BLaER1 (cell line): ENCODE measurements around the gene SWAP70.

ENCODE experiments used
- H3K27ac ChIP-seq: shearing (Covaris generic); formaldehyde crosslinking; 2 replicates; pipeline ENCODE4 v1.8.1; 2022
- H3K27me3 ChIP-seq: shearing (Covaris generic); formaldehyde crosslinking; 2 replicates; pipeline ENCODE4 v1.8.1; 2022
- H3K36me3 ChIP-seq: shearing (Covaris generic); formaldehyde crosslinking; 2 replicates; pipeline ENCODE4 v1.8.1; 2022
- H3K4me1 ChIP-seq: shearing (Covaris generic); formaldehyde crosslinking; 2 replicates; pipeline ENCODE4 v1.8.1; 2022
- H3K4me2 ChIP-seq: shearing (Covaris generic); formaldehyde crosslinking; 2 replicates; pipeline ENCODE4 v1.8.1; 2022
- H3K4me3 ChIP-seq: shearing (Covaris generic); formaldehyde crosslinking; 2 replicates; pipeline ENCODE4 v1.8.1; 2022
- H3K9ac ChIP-seq: shearing (Covaris generic); formaldehyde crosslinking; 2 replicates; pipeline ENCODE4 v1.8.1; 2022
- H3K9me3 ChIP-seq: shearing (Covaris generic); formaldehyde crosslinking; 2 replicates; pipeline ENCODE4 v1.8.1; 2022
- H4K20me1 ChIP-seq: shearing (Covaris generic); formaldehyde crosslinking; 2 replicates; pipeline ENCODE4 v1.8.1; 2022
- Cebpa-rat ChIP-seq: shearing (Covaris generic); IDR thresholded peaks from 2 replicates; pipeline ENCODE4 v1.8.1; 2022

SWAP70 gene

DNA sequence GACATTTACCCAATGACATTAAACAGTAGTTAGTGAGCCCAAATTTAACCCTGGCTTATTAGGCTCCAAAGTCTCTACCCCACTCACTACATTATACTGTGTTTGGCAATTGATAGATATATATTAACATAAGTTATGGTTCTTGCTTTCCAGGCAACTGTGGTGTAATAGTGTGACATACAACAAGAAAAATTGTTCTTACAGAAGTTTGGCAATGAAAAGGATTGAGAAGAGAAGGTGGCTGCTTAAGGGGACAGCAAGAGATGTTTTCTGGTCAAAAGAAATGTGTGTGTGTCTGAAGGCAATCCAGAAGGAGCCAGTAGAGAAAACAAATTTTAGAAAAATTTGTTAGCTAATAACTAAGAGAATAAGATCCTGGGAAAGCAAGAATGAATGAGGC lies 132.4 kb downstream of the SWAP70 start:
- Histone ChIP-seq H3K9me3 (no peaks in the 10 kb centered on the region), H3K9ac (no peak overlapping the region), H3K27me3 (no peaks in the 10 kb centered on the region), H3K4me3 (no peak overlapping the region), H3K36me3 (no peaks in the 10 kb centered on the region), H3K4me1 (peaks cover 5% of the 10 kb centered on the region; the same call in 1 of the 2 replicates), H4K20me1 (no peaks in the 10 kb centered on the region), H3K27ac (no peak overlapping the region), H3K4me2 (no peak overlapping the region)
- TF ChIP-seq Cebpa-rat: no peak

DNA sequence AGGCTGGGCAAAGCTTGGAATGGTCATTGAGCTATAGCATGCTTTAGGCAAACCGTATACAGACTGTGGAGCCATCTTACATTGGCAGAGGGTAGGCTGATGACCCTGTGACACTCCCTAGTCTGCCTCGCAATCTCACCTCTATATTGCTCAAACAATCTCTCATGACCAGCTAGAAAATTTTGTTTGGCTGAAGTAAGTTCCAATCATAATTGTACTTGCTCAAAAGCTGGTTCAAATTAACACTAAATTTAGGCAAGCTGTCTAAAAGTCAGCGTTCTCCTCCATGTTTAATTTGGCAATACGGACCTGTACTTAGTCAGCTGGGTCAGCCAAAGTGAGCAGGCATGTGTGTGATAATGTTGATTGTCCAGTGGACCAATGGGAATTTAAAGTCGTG lies 133.0 kb downstream of the SWAP70 start:
- no peak overlapping the region for H3K4me3 ChIP-seq
- TF ChIP-seq Cebpa-rat: no peak
- H3K4me1 ChIP-seq: peaks cover 5% of the 10 kb centered on the region; the same call in 1 of the 2 replicates
- no peaks in the 10 kb centered on the region for H3K36me3 ChIP-seq
- H3K27ac ChIP-seq: no peak overlapping the region
- H3K9me3 ChIP-seq: no peaks in the 10 kb centered on the region
- no peaks in the 10 kb centered on the region for H3K27me3 ChIP-seq
- no peaks in the 10 kb centered on the region for H4K20me1 ChIP-seq
- no peak overlapping the region for H3K9ac ChIP-seq
- H3K4me2 ChIP-seq: no peak overlapping the region

DNA sequence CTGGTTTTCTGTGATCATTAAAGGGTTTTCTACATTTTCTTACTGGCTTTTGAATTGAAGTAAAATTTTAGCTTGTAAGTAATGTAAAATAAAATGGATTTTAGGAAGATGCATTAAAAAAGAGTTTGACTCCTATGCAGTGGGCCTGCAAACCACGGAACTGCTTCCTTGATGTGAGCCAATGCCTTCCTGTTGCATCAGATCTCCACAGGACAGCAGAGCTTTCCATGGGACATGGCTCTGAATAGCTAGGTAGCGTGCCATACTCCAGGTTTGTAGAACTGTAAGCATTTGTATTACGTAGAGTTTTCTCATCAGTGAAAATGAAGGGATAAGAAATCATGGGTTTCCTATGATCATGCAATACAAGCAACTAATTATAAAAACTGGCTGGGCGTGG lies 133.4 kb downstream of the SWAP70 start:
- Histone ChIP-seq H3K4me3 (no peak overlapping the region), H4K20me1 (no peaks in the 10 kb centered on the region), H3K36me3 (no peaks in the 10 kb centered on the region), H3K4me2 (no peak overlapping the region), H3K9me3 (no peaks in the 10 kb centered on the region), H3K9ac (no peak overlapping the region), H3K27me3 (no peaks in the 10 kb centered on the region), H3K27ac (no peak overlapping the region), H3K4me1 (peaks cover 5% of the 10 kb centered on the region; the same call in 1 of the 2 replicates)
- TF ChIP-seq Cebpa-rat: no peak

DNA sequence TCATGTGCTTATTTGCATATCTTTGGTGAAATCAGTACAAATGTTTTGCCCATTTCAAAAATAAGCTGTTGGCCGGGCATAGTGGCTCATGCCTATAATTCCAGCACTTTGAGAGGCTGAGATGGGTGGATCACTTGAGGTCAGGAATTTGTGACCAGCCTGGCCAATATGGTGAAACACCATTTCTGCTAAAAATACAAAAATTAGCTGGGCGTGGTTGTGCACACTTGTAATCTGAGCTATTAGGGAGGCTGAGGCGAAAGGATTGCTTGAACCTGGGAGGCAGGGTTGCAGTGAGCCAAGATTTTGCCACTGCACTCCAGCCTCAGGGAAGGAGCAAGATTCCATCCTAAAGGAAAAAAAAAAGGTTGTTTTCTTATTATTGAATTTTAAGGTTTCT lies 136.0 kb downstream of the SWAP70 start:
- Histone ChIP-seq H3K9me3 (no peaks in the 10 kb centered on the region), H3K27me3 (no peaks in the 10 kb centered on the region), H3K4me3 (no peak overlapping the region), H4K20me1 (no peaks in the 10 kb centered on the region), H3K27ac (no peak overlapping the region), H3K9ac (no peak overlapping the region), H3K4me2 (no peak overlapping the region), H3K36me3 (no peaks in the 10 kb centered on the region), H3K4me1 (peaks cover 1% of the 10 kb centered on the region; the same call in 1 of the 2 replicates)
- TF ChIP-seq Cebpa-rat: no peak

DNA sequence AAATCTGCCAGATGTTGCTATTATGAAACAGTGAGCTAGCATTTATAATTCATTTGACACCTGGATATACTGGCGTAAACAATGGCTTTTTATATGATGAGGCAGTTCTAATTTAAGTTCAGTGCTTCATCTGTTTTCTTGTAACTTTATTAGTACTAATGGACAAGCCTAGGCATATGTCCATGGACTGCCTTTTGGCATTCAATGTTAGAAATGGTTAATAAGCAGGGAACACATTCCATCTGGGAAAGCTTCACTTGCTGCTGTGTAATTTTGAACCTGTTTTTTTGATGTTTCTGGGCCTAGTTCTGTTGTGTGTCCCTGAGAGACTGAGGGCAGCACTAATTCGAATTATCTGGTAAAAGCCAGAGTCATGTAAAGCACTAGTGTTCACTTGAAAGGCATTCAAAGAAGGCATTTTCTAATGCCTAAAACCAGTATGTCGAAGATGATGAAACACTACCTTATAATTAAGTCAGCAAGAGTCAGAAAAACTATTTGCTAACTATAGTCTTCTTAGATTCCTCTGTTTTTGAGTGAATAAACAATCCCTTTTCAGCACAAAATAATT lies 138.5 kb downstream of the SWAP70 start:
- Histone ChIP-seq H3K4me3 (no peak overlapping the region), H3K27ac (no peak overlapping the region), H3K9ac (no peak overlapping the region), H3K36me3 (peaks cover 5% of the 10 kb centered on the region; the same call in 1 of the 2 replicates), H3K4me1 (no peaks in the 10 kb centered on the region), H3K27me3 (no peaks in the 10 kb centered on the region), H3K9me3 (peaks cover 4% of the 10 kb centered on the region; the same call in 1 of the 2 replicates), H4K20me1 (no peaks in the 10 kb centered on the region), H3K4me2 (no peak overlapping the region)
- no peak for TF ChIP-seq Cebpa-rat
